Sigmoid colon (tissue), 7 donors: Measurements from ENCODE around the gene CFAP20DC. TPM values are rescaled to one million over a fixed set of nuclear protein-coding genes. Genes with fewer than 3 reads are reported as not detected.

Experiments used
- DNase-seq: peaks from one replicate; pipeline ENCODE4 v3.0.0-alpha.2; 2019
- H3K27ac ChIP-seq, 4 donors: fragments of 200-600 bp; sonication (generic); one replicate each; pipeline ENCODE4 v1.5.1; 2016 to 2019; ENCODE audit warnings: mild to moderate bottlenecking in 1 of 4
- H3K27me3 ChIP-seq, 3 donors: fragments of 200-600 bp; sonication (generic); one replicate each; pipeline ENCODE4 v1.5.1; 2019; ENCODE audit warnings: mild to moderate bottlenecking in 1 of 3
- H3K36me3 ChIP-seq, 4 donors: fragments of 200-600 bp; sonication (generic); one replicate each; pipeline ENCODE4 v1.5.1; 2016 to 2019
- H3K4me1 ChIP-seq, 4 donors: fragments of 200-600 bp; sonication (generic); one replicate each; pipeline ENCODE4 v1.5.1; 2017 to 2019
- H3K4me3 ChIP-seq, 4 donors: fragments of 200-600 bp; sonication (generic); one replicate each; pipeline ENCODE4 v1.5.1; 2017 to 2019; ENCODE audit warnings: mild to moderate bottlenecking in 2 of 4, moderate library complexity in 1 of 4
- H3K9me3 ChIP-seq, 4 donors: fragments of 200-600 bp in 3 of 4; sonication (generic) in 3 of 4; one replicate each; pipeline versions ENCODE4 v1.5.1 to v1.6.1; 2013 to 2019
- CTCF ChIP-seq, 4 experiments: fragments of 450-650 bp in 3 of 4; fragments of 200-600 bp in 1 of 4; IDR thresholded peaks; one replicate each; pipeline ENCODE4 v1.5.1; 2016 to 2019; ENCODE audit warnings: antibody characterized with exemption in 4 of 4, mild to moderate bottlenecking in 3 of 4, moderate library complexity in 2 of 4
- EP300 ChIP-seq, 4 donors: sonication (generic); formaldehyde crosslinking; IDR thresholded peaks; one replicate each; pipeline ENCODE4 v1.6.1; 2017; ENCODE audit warnings: antibody characterized with exemption in 4 of 4
- POLR2A ChIP-seq, 2 donors: fragments of 450-650 bp; IDR thresholded peaks; one replicate each; pipeline ENCODE4 v1.6.1; 2016; ENCODE audit warnings: antibody characterized with exemption in 2 of 2, mild to moderate bottlenecking in 2 of 2, moderate library complexity in 2 of 2
- POLR2AphosphoS5 ChIP-seq, 4 donors: sonication (generic); formaldehyde crosslinking; IDR thresholded peaks; one replicate each; pipeline ENCODE4 v1.6.1; 2017; ENCODE audit warnings: antibody characterized with exemption in 4 of 4
- WGBS, 2 donors: extraction: QIAGEN DNeasy Blood & Tissue Kit; methylation state at CpG; one replicate each; pipeline ENCODE4 v1.1.7; 2013; 5-methylcytosine and 5-hydroxymethylcytosine counted together
- intact Hi-C: fragments of 100-400 bp; cut with DNase I; formaldehyde crosslinking; loops from one replicate; pipeline ENCODE4 v1.15.1; 2023
- polyA plus RNA-seq, 3 donors: library from polyadenylated mRNA; stranded (reverse); fragments of 200-250 nt; gene quantifications; one replicate each; pipeline ENCODE4 v1.2.3, GENCODE V29; 2013
- total RNA-seq, 4 donors: library from RNA; depleted of rRNA; stranded (reverse); fragments of >200 nt; gene quantifications; one replicate each; pipeline ENCODE4 v1.1.0, GENCODE V29; 2016
- donor health status: healthy with polysubstance abuse.
- donor health status: Bipolar disorder and iron deficiency.
- donor health status: healthy.

Gene CFAP20DC
- total and polyA plus RNA-seq, 7 donors: under 0.01 to 0.83 (median 0.37) TPM; not detected in 1

DNA sequence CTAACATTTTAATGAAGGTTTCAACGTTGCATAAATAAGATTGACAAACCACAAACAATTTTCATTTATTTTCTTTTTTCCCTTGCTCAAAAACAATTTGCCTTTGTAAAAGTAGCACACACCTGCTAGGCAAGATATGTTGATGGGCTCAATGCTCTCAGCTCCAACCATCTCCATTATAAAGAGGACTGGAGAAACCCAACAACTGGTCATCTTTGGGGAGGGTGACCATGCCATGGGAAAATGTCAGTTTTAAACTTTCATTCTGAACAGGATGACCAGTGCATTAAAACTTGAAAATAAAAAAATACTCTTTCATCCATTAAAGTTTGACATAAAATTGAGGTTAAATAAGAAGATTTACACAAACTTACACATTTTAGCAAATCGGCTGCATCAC lies 183.7 kb downstream of the CFAP20DC start:
- intact Hi-C loops: no loop called here
- no peak for TF ChIP-seq POLR2AphosphoS5 (IDR thresholded peaks at IDR 0.05)
- Histone ChIP-seq H3K27ac (no peak overlapping the region), H3K4me3 (no peak overlapping the region), H3K9me3 (no peaks in the 10 kb centered on the region), H3K4me1 (no peaks in the 10 kb centered on the region), H3K36me3 (no peaks in the 10 kb centered on the region), H3K27me3 (no peaks in the 10 kb centered on the region)
- 84 to 94% methylated on average over 2 of the region's 2 CpGs for WGBS, 2 donors
- DNase-seq: no peak

DNA sequence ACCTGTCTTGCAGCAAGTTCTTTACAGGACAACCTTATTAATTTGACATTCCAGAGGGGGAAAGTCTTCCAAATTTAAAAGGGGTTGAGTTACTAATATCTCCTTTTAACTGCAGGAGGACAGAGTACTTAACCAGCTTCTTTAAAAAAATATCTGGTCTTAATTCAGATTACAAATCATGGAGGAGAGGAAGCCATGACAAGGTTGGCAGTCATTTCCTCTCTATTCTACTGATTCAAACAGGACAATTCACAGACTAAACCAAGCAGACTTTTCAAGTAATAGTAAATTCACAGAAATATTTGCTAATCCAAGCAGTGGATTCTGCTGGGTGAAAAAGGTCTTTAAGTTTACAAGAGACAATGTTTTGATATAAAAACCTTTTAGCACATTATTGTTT lies 185.3 kb downstream of the CFAP20DC start:
- TF ChIP-seq EP300 (IDR thresholded peaks at IDR 0.05): no peak
- no peak for TF ChIP-seq CTCF (IDR thresholded peaks at IDR 0.05)
- TF ChIP-seq POLR2A (IDR thresholded peaks at IDR 0.05): no peak
- no peak for TF ChIP-seq POLR2AphosphoS5 (IDR thresholded peaks at IDR 0.05)
- H3K27me3 ChIP-seq: no peaks in the 10 kb centered on the region
- no peak for DNase-seq
- H3K27ac ChIP-seq: no peak overlapping the region
- no peak overlapping the region for H3K4me3 ChIP-seq
- no peaks in the 10 kb centered on the region for H3K4me1 ChIP-seq
- no peaks in the 10 kb centered on the region for H3K36me3 ChIP-seq
- no peaks in the 10 kb centered on the region for H3K9me3 ChIP-seq
- intact Hi-C loops: no loop called here

DNA sequence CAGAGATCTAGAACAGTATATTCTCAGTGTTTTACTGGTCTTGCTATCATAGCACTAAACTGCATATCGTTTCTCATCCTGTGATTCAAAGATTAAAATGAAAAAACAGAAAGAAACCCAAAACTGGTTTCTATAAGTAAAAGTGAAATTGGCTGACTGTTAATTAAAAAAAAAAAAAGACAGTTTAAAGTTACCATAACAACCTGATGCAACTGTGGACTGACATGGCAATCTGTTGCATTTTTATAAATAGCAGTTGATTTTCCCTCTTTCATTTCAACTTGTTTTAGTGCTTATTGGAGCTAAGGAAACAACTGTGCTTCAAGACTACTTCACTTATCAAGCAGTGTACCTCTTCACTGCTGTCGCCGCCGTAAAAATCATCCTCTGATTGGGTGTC lies 186.6 kb downstream of the CFAP20DC start:
- TF ChIP-seq EP300 (IDR thresholded peaks at IDR 0.05) (no peak), POLR2A (IDR thresholded peaks at IDR 0.05) (no peak), CTCF (IDR thresholded peaks at IDR 0.05) (no peak), POLR2AphosphoS5 (IDR thresholded peaks at IDR 0.05) (no peak)
- Histone ChIP-seq H3K27ac (no peak overlapping the region), H3K9me3 (no peaks in the 10 kb centered on the region), H3K4me1 (no peaks in the 10 kb centered on the region), H3K27me3 (no peaks in the 10 kb centered on the region), H3K36me3 (no peaks in the 10 kb centered on the region), H3K4me3 (no peak overlapping the region)
- intact Hi-C loops: no loop called here
- DNase-seq: no peak
- 89 to 93% methylated on average over 4 of the region's 4 CpGs for WGBS, 2 donors

- Histone ChIP-seq H3K9me3 (no peaks in the 10 kb centered on the region), H3K27ac (no peak overlapping the region), H3K36me3 (no peaks in the 10 kb centered on the region), H3K4me1 (no peaks in the 10 kb centered on the region), H3K27me3 (no peaks in the 10 kb centered on the region), H3K4me3 (no peak overlapping the region)
- WGBS, 2 donors: 67 to 89% methylated on average over 3 of the region's 3 CpGs
- intact Hi-C loops: no loop called here
- no peak for DNase-seq
- TF ChIP-seq CTCF (IDR thresholded peaks at IDR 0.05) (no peak), POLR2A (IDR thresholded peaks at IDR 0.05) (no peak), EP300 (IDR thresholded peaks at IDR 0.05) (no peak), POLR2AphosphoS5 (IDR thresholded peaks at IDR 0.05) (no peak)
Observed at GRCh38 chr3:58861551-58861950, 188.3 kb downstream of the CFAP20DC start.

- no peaks in the 10 kb centered on the region for H3K36me3 ChIP-seq
- no peak overlapping the region for H3K4me3 ChIP-seq
- no peak for DNase-seq
- H3K4me1 ChIP-seq: no peaks in the 10 kb centered on the region
- intact Hi-C loops: no loop called here
- H3K27me3 ChIP-seq: no peaks in the 10 kb centered on the region
- 24 to 39% methylated on average over 3 of the region's 3 CpGs for WGBS, 2 donors
- no peak for TF ChIP-seq POLR2AphosphoS5 (IDR thresholded peaks at IDR 0.05)
- no peak for TF ChIP-seq CTCF (IDR thresholded peaks at IDR 0.05)
- no peak for TF ChIP-seq EP300 (IDR thresholded peaks at IDR 0.05)
- no peak for TF ChIP-seq POLR2A (IDR thresholded peaks at IDR 0.05)
- H3K27ac ChIP-seq: no peak overlapping the region
- no peaks in the 10 kb centered on the region for H3K9me3 ChIP-seq
Observed at GRCh38 chr3:58858126-58858525, 191.7 kb downstream of the CFAP20DC start.
